ENCODE measurements around the gene LGALS3BP. TPM values are rescaled to one million over a fixed set of nuclear protein-coding genes. Genes with fewer than 3 reads are reported as not detected.

The LGALS3BP gene
- total RNA-seq, 4 donors from 2014 or later: 172 to 414 (median 262) TPM

GRCh38 chr17:79026376-79027273 is 46.9 kb upstream of the LGALS3BP start:
- Histone ChIP-seq H3K27me3 (peaks cover 0 to 83% (median 0%) of the 10 kb centered on the region in 4 donors), H3K36me3 (no peaks in the 10 kb centered on the region), H3K4me3 (peak overlapping the region in 3 of 4 donors; percentile 4 to 60 (median 46)), H3K27ac (peak overlapping the region; percentile 39 to 80 (median 56)), H3K9me3 (no peaks in the 10 kb centered on the region), H3K4me1 (peaks cover 35 to 82% (median 42%) of the 10 kb centered on the region in 3 donors)
- intact Hi-C loops (cut with DNase I): no loop called here
- TF ChIP-seq CTCF (IDR thresholded peaks at IDR 0.05) (no peak), POLR2A (IDR thresholded peaks at IDR 0.05) (no peak)
- DNase-seq: no peak
- WGBS, 2 donors: 45 to 54% methylated on average over 7 to 12 of the region's 16 CpGs

GRCh38 chr17:79024901-79025737 is 45.4 kb upstream of the LGALS3BP start:
- peaks cover 35 to 93% (median 57%) of the 10 kb centered on the region in 3 donors for H3K4me1 ChIP-seq
- peak overlapping the region; percentile 34 to 71 (median 54) for H3K4me3 ChIP-seq
- intact Hi-C loops (cut with DNase I): no loop called here
- TF ChIP-seq POLR2A (IDR thresholded peaks at IDR 0.05) (no peak), CTCF (IDR thresholded peaks at IDR 0.05) (no peak)
- no peak for DNase-seq
- peak overlapping the region; percentile 52 to 80 (median 74) for H3K27ac ChIP-seq
- H3K36me3 ChIP-seq: no peaks in the 10 kb centered on the region
- peaks cover 0 to 80% (median 0%) of the 10 kb centered on the region in 4 donors for H3K27me3 ChIP-seq
- no peaks in the 10 kb centered on the region for H3K9me3 ChIP-seq
- WGBS, 2 donors: 50 to 69% methylated on average over 2 to 10 of the region's 31 CpGs

- peak in 4 of 6 experiments; percentile 38 to 63 (median 49) for TF ChIP-seq CTCF (IDR thresholded peaks at IDR 0.05)
- peak in 1 of 4 donors; percentile 19 for TF ChIP-seq POLR2A (IDR thresholded peaks at IDR 0.05)
- Histone ChIP-seq H3K4me3 (peak within 1 kb of the TSS; percentile 34 to 71 (median 54)), H3K4me1 (peaks cover 35 to 100% (median 63%) of the 10 kb centered on the region in 3 donors), H3K36me3 (no peaks in the 10 kb centered on the region), H3K9me3 (no peaks in the 10 kb centered on the region), H3K27me3 (peaks cover 0 to 72% (median 0%) of the 10 kb centered on the region in 4 donors), H3K27ac (peak within 1 kb of the TSS; percentile 52 to 80 (median 74))
- intact Hi-C loops (cut with DNase I): no loop called here
- 0 to 1% methylated on average over 15 to 17 of the region's 77 CpGs for WGBS, 2 donors
- DNase-seq: no peak
These were observed 44.4 kb upstream of the LGALS3BP start, which contains the start of gene C1QTNF1 for GRCh38 chr17:79023886-79024771. Gene C1QTNF1 (plus strand): TSS chr17:79024169. CDS start chr17:79043969, 19,800 bp downstream.

GRCh38 chr17:79023180-79023705 is 43.5 kb upstream of the LGALS3BP start:
- Histone ChIP-seq H3K27me3 (peaks cover 0 to 65% (median 0%) of the 10 kb centered on the region in 4 donors), H3K4me3 (peak overlapping the region in 3 of 4 donors; percentile 49 to 71 (median 60)), H3K36me3 (no peaks in the 10 kb centered on the region), H3K4me1 (peaks cover 35 to 92% (median 62%) of the 10 kb centered on the region in 3 donors), H3K9me3 (no peaks in the 10 kb centered on the region), H3K27ac (peak overlapping the region in 3 of 4 donors; percentile 73 to 80 (median 76))
- TF ChIP-seq CTCF (IDR thresholded peaks at IDR 0.05) (no peak), POLR2A (IDR thresholded peaks at IDR 0.05) (no peak)
- intact Hi-C loops (cut with DNase I): no loop called here
- DNase-seq: no peak
- WGBS, 2 donors: 85 to 88% methylated on average over 11 of the region's 12 CpGs

Measured in esophagus squamous epithelium (tissue), 5 donors.